Measurements from ENCODE around the gene TCTN2.
A peak's percentile ranks its signal among the peaks of the same experiment; 100 is the strongest.

Gene TCTN2

DNA sequence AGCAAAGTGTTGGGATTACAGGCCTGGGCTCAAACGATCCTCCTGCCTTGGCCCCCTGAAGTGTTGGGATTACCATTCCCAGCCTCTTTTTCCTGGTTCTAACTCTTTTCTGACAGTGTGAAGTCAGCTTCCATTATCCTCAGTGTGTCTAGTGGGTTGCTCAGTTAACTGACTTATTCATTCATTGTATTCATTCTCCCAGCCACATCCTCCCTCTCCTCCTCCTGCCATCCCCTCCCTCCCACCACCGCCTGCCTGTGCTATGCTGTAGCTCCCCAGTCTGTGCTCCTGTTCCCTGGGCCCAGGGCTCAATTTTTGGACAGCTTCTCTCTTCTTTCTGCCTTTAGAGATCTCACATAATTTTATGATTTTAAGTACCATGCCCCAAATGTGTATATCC is 60.7 kb downstream of the TCTN2 start:
- H3K4me3 ChIP-seq (ENCODE audit: low read depth, low read length): no peak overlapping the region
- no peak for DNase-seq (ENCODE audit: low read depth)

GRCh38 chr12:123732251-123732650 is 61.3 kb downstream of the TCTN2 start:
- DNase-seq (ENCODE audit: low read depth): no peak
- no peak overlapping the region for H3K4me3 ChIP-seq (ENCODE audit: low read depth, low read length)

- H3K4me3 ChIP-seq (ENCODE audit: low read depth, low read length): no peak overlapping the region
- DNase-seq (ENCODE audit: low read depth): no peak
Observed at GRCh38 chr12:123733229-123733628, 62.3 kb downstream of the TCTN2 start.

DNA sequence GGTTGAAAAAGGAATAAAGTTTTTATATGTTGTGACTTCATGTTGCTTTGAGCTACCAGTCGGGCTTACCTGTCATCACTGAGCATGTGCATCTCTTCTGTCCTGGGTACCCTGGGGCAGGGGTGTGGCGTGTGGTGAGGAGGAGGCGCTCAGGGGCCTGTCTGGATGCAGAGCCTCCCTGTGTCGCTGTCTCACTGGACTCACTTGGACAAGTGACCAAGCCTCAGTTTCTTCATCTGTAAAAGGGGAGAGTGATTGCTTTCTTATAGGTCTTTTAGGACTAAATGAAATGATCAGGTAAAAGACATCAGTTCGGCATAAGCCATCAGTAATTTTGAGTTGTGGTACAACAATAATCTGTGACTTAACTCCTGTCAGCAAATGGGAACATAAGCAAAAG is 63.4 kb downstream of the TCTN2 start:
- no peak for DNase-seq (ENCODE audit: low read depth)
- no peak overlapping the region for H3K4me3 ChIP-seq (ENCODE audit: low read depth, low read length)

DNA sequence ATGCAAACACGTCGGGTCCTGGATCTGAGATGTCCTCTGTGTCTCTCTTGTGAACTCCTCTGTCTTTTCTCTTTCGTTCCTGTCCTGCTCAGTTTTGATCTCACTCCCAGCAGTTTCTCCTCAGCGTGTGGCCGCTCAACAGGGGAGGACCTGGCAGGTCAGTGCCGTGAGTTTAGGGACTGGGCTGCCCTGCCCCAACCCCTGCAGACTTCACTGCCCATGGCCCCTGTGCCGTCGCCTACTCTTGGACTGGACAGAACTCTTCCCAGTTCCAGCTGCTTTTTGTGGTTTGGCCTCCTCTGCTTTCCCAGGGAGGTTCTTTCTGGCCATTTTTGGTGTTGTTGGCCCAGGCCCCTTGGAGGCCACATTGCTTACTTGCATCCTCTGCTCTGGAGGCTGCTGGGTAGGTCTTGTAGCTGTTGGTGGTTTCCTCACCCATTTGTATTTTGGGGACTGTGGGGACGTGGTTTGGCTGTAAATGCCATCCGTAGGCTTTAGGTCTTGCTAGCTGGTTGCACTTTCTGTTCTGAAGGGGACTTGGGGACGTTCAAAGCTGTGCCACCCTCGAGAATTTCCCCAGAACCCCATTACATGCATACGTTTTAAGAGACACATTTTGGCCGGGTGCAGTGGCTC is 71.1 kb downstream of the TCTN2 start:
- no peak for DNase-seq (ENCODE audit: low read depth)
- H3K4me3 ChIP-seq (ENCODE audit: low read depth, low read length): no peak overlapping the region

GRCh38 chr12:123743002-123743401 is 72.1 kb downstream of the TCTN2 start:
- no peak for DNase-seq (ENCODE audit: low read depth)
- H3K4me3 ChIP-seq (ENCODE audit: low read depth, low read length): no peak overlapping the region

GRCh38 chr12:123744836-123745235 is 73.9 kb downstream of the TCTN2 start:
- no peak for DNase-seq (ENCODE audit: low read depth)

GRCh38 chr12:123747309-123747708 is 76.4 kb downstream of the TCTN2 start:
- no peak overlapping the region for H3K4me3 ChIP-seq (ENCODE audit: low read depth, low read length)
- no peak for DNase-seq (ENCODE audit: low read depth)

More at GRCh38 chr12:123744836-123745235, 73.9 kb downstream of the TCTN2 start:
- no peak overlapping the region for H3K4me3 ChIP-seq (ENCODE audit: low read depth, low read length)

- H3K4me3 ChIP-seq (ENCODE audit: low read depth, low read length): no peak overlapping the region
- no peak for DNase-seq (ENCODE audit: low read depth)
Observed at GRCh38 chr12:123748161-123748560, 77.2 kb downstream of the TCTN2 start.

GRCh38 chr12:123748661-123749060 is 77.7 kb downstream of the TCTN2 start:
- H3K4me3 ChIP-seq (ENCODE audit: low read depth, low read length): no peak overlapping the region
- peak; percentile 21 for DNase-seq (ENCODE audit: low read depth)

- no peak overlapping the region for H3K4me3 ChIP-seq (ENCODE audit: low read depth, low read length)
- DNase-seq (ENCODE audit: low read depth): no peak
Observed at GRCh38 chr12:123749355-123749754, 78.4 kb downstream of the TCTN2 start.

DNA sequence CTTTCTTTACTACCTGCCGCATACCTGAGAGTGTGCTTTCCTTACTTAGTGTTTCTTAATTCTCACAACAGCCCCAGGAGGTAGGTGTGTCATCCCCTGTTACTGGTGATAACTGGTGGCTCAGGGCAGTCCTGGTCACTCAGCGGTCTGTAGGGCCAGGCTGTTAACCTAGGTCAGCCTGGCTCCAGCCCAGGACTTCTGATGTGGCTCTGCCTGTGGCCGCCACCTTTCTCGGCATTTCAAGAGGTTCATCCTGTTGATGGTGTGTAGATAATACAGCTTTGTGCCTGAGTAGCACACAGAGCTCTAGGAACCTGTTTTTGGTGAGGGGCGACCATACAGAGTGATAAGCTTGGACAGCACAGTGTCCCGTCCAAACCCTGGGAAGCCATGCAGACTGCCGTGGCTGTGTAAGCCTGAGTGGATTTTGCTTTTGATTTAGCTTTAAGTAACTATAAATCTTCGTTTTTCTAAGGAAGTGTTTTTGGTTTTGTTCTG is 79.3 kb downstream of the TCTN2 start:
- no peak for DNase-seq (ENCODE audit: low read depth)
- H3K4me3 ChIP-seq (ENCODE audit: low read depth, low read length): no peak overlapping the region

DNA sequence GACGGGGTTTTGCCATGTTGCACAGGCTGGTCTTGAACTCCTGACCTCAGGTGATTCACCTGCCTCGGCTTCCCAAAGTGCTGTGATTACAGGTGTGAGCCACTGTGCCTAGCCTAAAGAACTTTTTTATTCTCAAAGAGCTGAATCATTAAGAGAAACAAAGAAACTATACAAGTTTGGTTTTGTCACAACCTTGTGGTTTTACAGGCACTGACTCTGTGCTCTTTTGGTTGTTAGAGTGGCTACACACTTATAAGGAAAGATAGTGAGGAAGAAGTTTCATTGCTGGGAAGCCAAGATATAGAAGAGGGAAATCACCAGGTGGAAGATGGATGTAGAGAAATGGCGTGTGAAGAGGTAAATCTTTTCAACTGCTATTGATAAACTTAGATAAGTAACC is 81.1 kb downstream of the TCTN2 start:
- no peak for DNase-seq (ENCODE audit: low read depth)

GRCh38 chr12:123754041-123754772 is 83.3 kb downstream of the TCTN2 start:
- DNase-seq (ENCODE audit: low read depth): no peak
- no peak overlapping the region for H3K4me3 ChIP-seq (ENCODE audit: low read depth, low read length)

More for the DNA sequence above, 81.1 kb downstream of the TCTN2 start:
- no peak overlapping the region for H3K4me3 ChIP-seq (ENCODE audit: low read depth, low read length)

DNA sequence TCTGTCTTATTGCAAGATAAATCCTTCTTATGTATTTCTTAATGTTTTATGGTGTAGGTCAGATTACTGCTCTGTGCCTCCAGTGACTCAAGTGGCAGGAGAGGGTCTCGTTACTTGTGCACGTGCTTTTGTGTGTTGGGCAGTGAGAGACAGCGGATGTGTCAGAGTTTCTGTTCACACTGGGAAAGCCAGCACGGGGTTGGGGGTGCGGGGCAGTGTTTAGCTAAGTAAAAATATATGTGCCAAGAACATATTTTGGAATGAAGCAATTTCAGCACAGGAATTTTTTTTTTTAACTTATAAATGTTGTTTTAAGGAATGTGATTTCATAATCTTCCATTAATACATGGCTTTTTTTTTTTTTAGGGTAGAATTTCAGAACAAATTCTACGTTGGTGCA is 86.6 kb downstream of the TCTN2 start:
- no peak overlapping the region for H3K4me3 ChIP-seq (ENCODE audit: low read depth, low read length)
- DNase-seq (ENCODE audit: low read depth): peak; percentile 36

Data from skeletal muscle cell (primary cell).